Glutamatergic neuron (in vitro differentiated cells): Measurements from ENCODE around the gene NCF4. TPM values are rescaled to one million over a fixed set of nuclear protein-coding genes. Genes with fewer than 3 reads are reported as not detected.
A peak's percentile ranks its signal among the peaks of the same experiment; 100 is the strongest.

Experiments used
- DNase-seq: peaks from one replicate; pipeline ENCODE4 v3.0.0; 2022
- H3K27ac Mint-ChIP-seq: one replicate; pipeline ENCODE4 v1.8.0; 2020; ENCODE audit warnings: mild to moderate bottlenecking, mixed read lengths, inconsistent platforms; ENCODE audit not compliant: unreplicated experiment
- H3K27me3 Mint-ChIP-seq: one replicate; pipeline ENCODE4 v1.8.0; 2020; ENCODE audit warnings: mild to moderate bottlenecking, moderate library complexity, mixed read lengths, inconsistent platforms; ENCODE audit not compliant: unreplicated experiment
- H3K36me3 Mint-ChIP-seq: one replicate; pipeline ENCODE4 v1.8.0; 2020; ENCODE audit warnings: mild to moderate bottlenecking, mixed read lengths, inconsistent platforms; ENCODE audit not compliant: unreplicated experiment
- H3K4me1 Mint-ChIP-seq: one replicate; pipeline ENCODE4 v1.8.0; 2020; ENCODE audit warnings: mild to moderate bottlenecking, low read depth, mixed read lengths, inconsistent platforms; ENCODE audit not compliant: unreplicated experiment
- H3K4me3 Mint-ChIP-seq: one replicate; pipeline ENCODE4 v1.8.0; 2020; ENCODE audit warnings: mild to moderate bottlenecking, mixed read lengths, inconsistent platforms; ENCODE audit not compliant: unreplicated experiment
- H3K9me3 Mint-ChIP-seq: one replicate; pipeline ENCODE4 v1.8.0; 2020; ENCODE audit warnings: mild to moderate bottlenecking, moderate library complexity, mixed read lengths, inconsistent platforms; ENCODE audit not compliant: unreplicated experiment
- CTCF ChIP-seq: fragments of 200-600 bp; sonication (generic); IDR thresholded peaks from one replicate; pipeline ENCODE4 v1.5.0; 2021; ENCODE audit not compliant: partially characterized antibody, unreplicated experiment
- total RNA-seq: library from RNA; stranded (reverse); fragmentation: NEBNext Ultra II Directional; extraction: Animal tissue kit (Norgen Biotek cat#: 25700); gene quantifications from one replicate; pipeline ENCODE4 v1.2.1, GENCODE V29; 2021; ENCODE audit not compliant: unreplicated experiment

NCF4 gene
- total RNA-seq, 1 donor from 2014 or later: not detected

GRCh38 chr22:36870250-36870649 is 9.4 kb downstream of the NCF4 start:
- no peak for TF ChIP-seq CTCF
- no peak for DNase-seq
- Mint-ChIP-seq H3K4me1 (no peaks in the 10 kb centered on the region), H3K27me3 (peaks cover 14% of the 10 kb centered on the region), H3K9me3 (peaks cover 11% of the 10 kb centered on the region), H3K27ac (no peak overlapping the region), H3K36me3 (no peaks in the 10 kb centered on the region), H3K4me3 (no peak overlapping the region)

- no peaks in the 10 kb centered on the region for H3K4me1 Mint-ChIP-seq
- no peak for DNase-seq
- no peak overlapping the region for H3K4me3 Mint-ChIP-seq
- peaks cover 13% of the 10 kb centered on the region for H3K27me3 Mint-ChIP-seq
- no peak overlapping the region for H3K27ac Mint-ChIP-seq
- H3K9me3 Mint-ChIP-seq: peaks cover 5% of the 10 kb centered on the region
- no peak for TF ChIP-seq CTCF
- H3K36me3 Mint-ChIP-seq: no peaks in the 10 kb centered on the region
These were observed 10.9 kb downstream of the NCF4 start for GRCh38 chr22:36871669-36872081.

GRCh38 chr22:36872084-36872483 is 11.3 kb downstream of the NCF4 start:
- peaks cover 5% of the 10 kb centered on the region for H3K9me3 Mint-ChIP-seq
- no peak for DNase-seq
- H3K4me3 Mint-ChIP-seq: no peak overlapping the region
- TF ChIP-seq CTCF: no peak
- H3K27ac Mint-ChIP-seq: no peak overlapping the region
- H3K4me1 Mint-ChIP-seq: no peaks in the 10 kb centered on the region
- peaks cover 10% of the 10 kb centered on the region for H3K27me3 Mint-ChIP-seq
- no peaks in the 10 kb centered on the region for H3K36me3 Mint-ChIP-seq

GRCh38 chr22:36872866-36873498 is 12.2 kb downstream of the NCF4 start:
- H3K27me3 Mint-ChIP-seq: peaks cover 10% of the 10 kb centered on the region
- no peak for DNase-seq
- peak overlapping the region; percentile 53 for H3K27ac Mint-ChIP-seq
- H3K36me3 Mint-ChIP-seq: no peaks in the 10 kb centered on the region
- H3K9me3 Mint-ChIP-seq: peaks cover 5% of the 10 kb centered on the region
- TF ChIP-seq CTCF: no peak
- H3K4me3 Mint-ChIP-seq: no peak overlapping the region
- peaks cover 2% of the 10 kb centered on the region for H3K4me1 Mint-ChIP-seq

GRCh38 chr22:36873614-36874308 is 13.0 kb downstream of the NCF4 start:
- peaks cover 10% of the 10 kb centered on the region for H3K27me3 Mint-ChIP-seq
- peaks cover 2% of the 10 kb centered on the region for H3K4me1 Mint-ChIP-seq

More at GRCh38 chr22:36873614-36874308, 13.0 kb downstream of the NCF4 start:
- Mint-ChIP-seq H3K27ac (no peak overlapping the region), H3K36me3 (no peaks in the 10 kb centered on the region), H3K9me3 (peaks cover 5% of the 10 kb centered on the region), H3K4me3 (no peak overlapping the region)
- TF ChIP-seq CTCF: no peak
- DNase-seq: peak; percentile 37
